ELF-1 (cell line): ENCODE data around the gene ACSS2.

ENCODE experiments used
- DNase-seq: peaks from one replicate; pipeline ENCODE4 v3.0.0-alpha.2; 2016; ENCODE audit warnings: low read depth, low spot score

Gene ACSS2, protein sequence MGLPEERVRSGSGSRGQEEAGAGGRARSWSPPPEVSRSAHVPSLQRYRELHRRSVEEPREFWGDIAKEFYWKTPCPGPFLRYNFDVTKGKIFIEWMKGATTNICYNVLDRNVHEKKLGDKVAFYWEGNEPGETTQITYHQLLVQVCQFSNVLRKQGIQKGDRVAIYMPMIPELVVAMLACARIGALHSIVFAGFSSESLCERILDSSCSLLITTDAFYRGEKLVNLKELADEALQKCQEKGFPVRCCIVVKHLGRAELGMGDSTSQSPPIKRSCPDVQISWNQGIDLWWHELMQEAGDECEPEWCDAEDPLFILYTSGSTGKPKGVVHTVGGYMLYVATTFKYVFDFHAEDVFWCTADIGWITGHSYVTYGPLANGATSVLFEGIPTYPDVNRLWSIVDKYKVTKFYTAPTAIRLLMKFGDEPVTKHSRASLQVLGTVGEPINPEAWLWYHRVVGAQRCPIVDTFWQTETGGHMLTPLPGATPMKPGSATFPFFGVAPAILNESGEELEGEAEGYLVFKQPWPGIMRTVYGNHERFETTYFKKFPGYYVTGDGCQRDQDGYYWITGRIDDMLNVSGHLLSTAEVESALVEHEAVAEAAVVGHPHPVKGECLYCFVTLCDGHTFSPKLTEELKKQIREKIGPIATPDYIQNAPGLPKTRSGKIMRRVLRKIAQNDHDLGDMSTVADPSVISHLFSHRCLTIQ

DNA sequence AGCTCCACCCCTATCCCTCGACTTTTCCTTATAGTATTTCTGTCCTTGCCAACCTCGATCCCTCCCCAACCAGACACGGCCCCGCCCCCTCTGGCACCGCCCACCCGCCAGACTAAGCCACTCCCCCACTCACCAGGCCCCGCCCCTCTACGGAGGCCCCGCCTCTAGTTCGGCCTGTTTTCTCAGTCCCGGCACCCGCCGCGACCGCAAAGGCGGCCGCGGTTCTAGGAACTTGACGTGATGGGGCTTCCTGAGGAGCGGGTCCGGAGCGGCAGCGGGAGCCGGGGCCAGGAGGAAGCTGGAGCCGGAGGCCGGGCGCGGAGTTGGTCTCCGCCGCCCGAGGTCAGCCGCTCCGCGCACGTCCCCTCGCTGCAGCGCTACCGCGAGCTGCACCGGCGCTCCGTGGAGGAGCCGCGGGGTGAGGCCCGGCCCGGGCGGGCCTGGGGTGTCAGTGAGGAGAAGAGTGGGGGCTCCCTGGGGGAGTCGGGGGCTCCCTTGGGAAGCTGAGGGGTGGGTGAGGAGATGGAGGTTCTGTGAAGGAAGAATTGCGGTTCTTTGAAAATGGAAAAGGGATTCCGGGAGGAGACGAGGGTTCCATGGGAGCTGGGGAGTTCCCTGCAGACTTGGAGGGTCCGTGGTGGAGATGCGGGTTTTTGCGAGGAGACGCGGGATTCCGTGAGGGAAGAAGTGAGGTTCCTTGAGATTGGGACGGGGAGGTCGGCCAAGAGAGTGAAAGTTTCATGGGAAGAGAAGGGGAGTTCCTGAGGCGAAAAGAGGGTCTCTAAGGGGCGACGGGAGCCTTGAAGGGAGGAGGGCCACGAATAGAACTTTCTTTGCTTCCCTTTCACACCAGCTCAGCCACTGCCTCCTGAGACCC lies at the start of gene ACSS2:
ACSS2 (plus strand) TSS at position 207 of the 877 bp plus-strand sequence; CDS start at position 241, 34 bp downstream.
- DNase-seq, result peak; percentile 22

DNA sequence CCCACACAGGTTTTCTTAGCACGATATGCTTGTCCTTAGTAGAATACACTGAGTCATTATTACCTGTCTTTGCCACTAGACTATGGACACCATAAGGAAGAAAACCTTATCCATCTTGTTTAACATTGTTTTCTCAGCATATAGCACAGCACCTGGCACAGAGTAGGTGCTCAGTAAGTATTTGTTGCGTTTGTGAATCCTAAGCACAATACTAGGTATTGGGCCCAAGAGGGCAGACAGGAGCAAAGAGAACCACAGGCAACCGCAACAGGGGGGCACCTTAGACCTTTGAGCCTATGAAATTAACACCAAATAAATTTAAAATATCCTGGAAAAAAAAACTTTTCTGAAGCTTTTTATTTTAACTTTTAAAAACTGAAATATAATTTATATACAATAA lies 47.2 kb upstream of the ACSS2 start:
- no peak for DNase-seq

DNA sequence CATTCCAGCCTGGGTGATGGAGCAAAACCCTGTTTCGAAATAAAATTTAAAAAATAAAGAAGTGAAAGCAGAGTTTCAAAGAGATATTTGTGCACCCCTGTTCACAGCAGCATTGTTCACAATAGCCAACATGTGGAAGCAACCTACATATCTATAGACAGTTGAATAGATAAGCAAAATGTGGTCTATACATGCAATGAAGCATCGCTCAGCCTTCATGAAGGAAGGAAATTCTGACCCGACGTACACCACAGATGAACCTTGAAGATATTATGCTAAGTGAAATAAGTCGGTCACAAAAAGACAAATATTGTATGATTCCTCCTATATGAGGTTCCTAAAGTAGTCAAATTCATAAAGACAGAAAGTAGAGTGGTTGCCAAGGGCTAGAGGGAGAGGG lies 44.5 kb upstream of the ACSS2 start:
- DNase-seq, result no peak

DNA sequence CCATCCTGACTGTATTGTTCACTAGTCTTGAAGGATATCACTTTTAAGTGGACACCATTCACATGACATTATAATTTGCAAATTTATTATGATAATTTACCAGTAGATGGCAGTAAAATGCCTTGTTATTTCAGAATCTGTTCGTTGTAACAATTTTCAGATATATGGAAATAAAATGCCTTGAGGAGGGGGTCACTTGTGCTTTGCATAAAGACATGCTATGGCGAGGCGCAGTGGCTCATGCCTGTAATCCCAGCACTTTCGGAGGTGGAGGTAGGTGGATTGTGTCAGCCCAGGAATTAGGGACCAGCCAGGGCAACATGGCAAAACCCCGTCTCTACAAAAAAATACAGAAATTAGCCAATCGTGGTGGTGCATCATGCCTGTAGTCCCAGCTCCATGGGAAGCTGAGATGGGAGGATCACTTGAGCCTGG lies 41.9 kb upstream of the ACSS2 start:
- DNase-seq, result no peak

DNA sequence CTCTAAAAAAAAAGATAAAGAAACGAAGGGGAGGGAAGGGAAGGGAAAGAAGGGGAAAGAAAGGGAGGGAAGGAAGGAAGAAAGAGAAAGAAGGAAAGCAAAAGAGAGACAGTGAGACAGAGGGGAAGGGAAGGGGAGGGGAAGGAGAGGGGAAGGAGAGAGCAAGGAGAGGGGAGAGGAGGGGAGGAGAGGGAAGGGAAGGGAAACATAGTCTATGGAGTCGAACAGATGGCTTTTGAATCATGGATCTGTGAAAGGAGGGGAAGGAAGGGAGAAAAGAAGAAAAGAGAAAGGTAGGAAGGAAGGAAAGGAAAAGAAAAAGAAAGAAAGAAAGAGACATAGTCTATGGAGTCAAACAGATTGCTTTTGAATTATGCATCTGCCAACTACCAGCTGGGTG lies 34.3 kb upstream of the ACSS2 start:
- DNase-seq, result no peak

DNA sequence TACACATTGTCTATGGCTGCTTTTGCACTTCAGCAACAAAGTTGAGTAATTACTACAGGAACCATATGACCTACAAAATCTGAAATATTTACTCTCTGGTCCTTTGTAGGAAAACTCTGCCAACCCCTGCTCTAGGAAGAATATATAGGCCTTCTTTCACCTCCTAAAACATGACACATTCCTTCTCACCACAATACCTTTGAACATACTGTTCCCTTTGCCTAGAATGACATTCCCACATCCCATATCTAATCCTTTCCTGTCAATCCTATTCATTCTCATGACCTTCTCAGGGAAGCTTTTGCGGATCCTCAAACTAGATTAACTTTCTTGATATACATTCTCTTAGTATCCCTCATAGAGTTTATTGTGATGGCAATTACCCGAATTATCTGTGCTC lies 33.0 kb upstream of the ACSS2 start:
- no peak for DNase-seq

DNA sequence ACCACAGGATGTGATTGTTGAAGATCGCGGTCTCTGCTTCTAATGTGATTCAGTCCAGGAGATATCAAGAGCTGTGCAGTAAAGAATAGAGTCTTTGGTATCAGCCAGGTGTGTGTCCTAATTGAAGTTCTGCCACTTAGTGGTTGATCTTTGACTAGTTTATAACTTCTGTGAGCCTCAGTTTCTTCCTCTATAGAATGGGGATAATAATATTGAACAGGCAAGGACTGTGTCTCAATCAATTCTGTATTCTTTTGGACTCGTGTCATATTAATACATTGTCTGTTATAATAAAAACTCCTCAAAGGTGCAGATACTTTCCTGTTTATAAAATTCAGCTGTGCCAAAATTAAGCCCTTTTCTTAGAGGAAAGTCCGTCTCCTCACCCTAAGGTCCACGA lies 27.8 kb upstream of the ACSS2 start:
- no peak for DNase-seq

DNA sequence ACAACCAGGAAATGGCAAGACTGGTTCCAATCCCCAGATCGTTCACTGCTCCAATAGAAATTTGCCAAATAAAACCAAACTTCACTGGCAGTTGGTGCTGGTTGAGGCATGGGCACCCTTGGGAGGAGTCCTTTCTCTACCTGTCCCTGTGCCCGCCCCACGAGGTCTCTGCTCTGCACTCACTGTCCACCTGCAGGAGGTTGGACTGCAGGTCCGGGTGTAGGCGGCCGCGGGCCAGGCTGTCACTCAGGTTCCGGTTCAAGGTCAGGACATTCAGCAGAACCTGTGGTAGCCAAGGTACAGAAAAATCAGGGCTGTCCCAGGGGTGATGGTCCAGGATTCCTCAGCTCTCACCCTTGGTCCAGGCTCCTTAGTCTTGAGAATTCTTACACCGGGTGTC lies 26.6 kb upstream of the ACSS2 start:
- no peak for DNase-seq

DNA sequence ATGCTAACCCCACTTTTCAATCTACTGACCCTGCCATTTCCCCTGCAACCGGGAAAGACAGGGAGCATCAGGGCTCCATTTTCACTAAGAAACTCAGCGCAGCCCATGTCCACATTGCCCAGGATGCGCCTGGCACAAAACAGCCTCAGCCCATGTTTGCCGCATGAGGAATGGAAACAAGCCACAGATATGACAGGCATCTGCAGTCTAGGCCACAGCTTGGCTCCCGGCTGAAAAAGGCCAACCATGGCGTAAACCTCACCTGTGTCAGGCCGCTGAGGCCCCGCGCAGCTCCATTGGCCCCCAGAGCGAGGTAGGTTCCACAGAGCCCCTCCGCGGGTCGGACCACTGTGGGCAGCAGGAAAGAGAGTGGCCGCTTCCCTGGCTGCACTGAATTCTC lies 25.4 kb upstream of the ACSS2 start:
- no peak for DNase-seq

DNA sequence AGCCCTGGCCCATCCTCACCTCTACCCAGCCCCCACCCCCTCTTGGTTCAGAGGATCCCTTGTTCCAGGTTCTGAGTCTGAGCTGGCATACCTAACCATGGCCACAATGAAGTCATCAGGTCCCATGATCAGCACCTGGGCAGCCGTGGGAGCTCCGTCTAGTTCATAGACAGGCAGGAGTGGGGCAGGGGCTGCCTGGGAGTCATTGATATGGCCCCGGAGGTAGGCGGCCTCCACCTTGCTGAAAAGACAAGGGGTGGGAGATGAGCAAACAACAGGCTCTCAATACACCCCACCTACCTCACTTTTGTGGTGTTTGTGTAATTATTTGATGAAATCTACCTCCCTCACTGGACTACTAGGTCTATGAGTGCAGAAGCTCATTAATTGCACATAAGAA lies 24.1 kb upstream of the ACSS2 start:
- DNase-seq, result no peak

DNA sequence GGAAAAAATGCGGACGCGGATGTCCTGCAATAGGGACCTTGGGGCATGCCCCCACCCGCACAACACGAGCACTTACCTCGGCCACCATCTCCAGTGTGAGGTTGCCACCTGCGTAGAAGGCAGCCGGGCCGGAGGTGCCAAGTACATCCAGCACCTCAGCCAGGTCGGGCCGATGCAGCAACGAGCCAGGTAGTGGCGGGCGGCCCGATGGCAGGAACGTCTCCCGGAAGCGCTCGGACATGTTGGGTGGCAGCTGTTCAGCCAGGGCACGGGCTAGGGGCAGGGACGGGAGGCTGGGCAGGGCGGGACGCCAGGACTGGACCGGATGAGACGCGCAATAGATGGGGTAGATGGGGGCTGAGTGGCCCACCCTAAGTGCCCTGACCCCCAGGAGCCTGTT lies 17.0 kb upstream of the ACSS2 start:
- DNase-seq, result no peak

DNA sequence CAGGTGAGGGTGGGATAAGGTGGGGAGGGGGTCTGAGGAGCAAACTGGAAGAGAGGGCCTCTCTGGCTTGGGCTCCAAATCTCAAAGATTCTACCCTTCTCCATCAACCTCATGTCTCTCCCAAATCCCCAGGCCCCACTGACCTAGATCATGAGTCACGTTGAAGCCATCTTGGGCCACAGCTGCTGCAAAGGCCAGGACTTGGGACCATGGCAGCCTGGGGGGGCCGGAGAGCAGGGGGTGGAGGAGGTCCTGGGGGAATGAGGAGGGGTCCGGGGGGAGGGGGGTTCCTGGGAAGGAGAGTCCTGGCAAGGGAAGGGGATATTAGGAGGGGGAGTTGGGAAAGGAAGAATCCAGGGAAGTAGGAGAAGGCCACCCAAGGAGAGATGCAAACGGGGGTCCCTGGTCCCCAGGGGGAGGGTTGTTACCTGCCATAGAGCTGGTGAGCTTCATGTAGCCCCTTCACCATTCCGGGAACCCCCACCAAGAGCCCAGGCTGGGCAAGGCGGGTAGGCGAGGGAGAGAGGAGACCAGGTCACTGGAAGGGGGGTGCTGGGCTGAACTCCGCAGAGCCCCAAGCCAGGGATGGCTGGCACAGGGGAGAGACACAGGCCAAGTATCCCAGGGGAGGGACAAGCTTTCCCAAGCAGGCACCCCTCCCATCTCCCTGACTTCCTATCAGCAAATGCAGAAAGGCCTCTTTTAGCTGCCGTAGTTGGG lies 16.4 kb upstream of the ACSS2 start:
- DNase-seq, result no peak

DNA sequence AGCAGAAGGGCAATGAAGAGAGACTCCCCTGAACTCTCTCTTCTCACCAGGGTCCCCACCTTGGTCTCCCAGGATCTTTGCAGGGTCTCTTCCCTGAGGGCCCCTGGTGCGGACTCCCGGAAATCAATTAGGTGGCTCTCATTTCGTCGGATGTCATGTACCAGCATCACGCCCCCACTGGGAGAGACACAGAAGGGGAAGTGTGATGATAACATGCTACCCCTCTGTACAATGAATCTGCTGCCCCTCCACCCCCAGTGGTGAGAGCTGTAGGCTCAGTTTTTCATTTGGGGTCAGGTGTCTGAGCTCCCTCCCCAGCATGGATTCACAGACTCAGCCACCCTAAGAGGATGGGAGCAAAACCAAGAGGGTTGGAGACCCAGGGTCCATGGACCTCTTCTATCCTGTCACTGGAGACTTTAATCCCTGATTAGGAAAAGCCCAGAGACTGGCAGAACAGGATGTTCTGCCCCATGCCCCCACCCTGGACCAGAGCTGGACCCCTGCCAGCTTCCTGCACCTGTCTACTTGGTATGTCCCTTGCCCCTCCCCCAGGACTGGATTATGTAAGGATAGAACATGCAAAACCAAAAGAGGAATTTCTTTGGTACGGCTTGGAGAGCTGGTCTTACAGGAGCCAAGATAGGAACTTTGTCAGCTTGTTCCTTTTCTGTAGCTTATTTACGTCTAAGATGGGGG lies 14.9 kb upstream of the ACSS2 start:
- DNase-seq, result no peak

DNA sequence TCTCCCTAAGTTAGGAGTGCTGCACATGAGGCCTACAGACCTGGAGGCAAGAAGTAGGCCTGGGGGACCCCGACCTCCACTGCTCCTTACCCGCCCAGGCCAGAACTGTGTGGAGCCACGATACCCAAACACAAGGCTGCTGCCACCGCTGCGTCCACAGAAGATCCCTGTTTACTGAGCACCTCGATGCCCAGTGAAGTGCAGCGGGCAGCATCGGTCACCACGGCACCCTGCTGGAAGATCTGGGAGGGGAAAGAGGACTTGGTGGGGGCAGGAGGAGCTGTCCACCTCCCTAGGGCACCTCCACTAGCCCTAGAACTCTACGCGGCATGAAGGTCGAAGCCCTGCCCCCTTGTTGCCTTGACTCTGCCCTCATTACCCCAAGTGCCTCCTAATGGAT lies 13.7 kb upstream of the ACSS2 start:
- no peak for DNase-seq

DNA sequence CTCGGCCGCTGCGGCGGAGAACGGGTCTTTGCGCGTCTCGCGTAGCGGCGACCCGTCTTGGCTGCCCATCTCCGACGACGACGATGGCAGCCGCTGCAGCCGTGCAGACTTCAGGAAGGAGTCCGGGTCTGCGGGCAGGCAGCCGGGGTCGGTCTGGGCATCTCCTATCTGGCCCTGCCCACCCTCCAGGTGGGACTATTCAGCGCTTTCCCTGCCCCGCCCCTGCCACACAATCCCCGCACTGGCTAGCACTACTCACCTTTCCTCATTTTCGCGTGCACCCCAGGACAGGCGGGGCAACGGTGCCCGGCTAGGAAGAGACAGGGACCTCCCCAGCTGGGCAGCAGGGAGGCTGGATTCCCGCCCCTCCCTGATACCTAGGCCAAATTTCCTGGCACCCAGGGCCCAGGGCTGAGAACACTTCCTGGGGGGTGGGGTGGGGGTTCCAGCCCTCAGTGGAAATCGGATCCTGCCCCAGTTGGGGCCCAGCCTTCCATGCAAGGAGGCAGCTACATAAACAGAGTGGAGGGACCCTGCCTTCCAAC lies 12.9 kb upstream of the ACSS2 start:
- DNase-seq, result no peak

DNA sequence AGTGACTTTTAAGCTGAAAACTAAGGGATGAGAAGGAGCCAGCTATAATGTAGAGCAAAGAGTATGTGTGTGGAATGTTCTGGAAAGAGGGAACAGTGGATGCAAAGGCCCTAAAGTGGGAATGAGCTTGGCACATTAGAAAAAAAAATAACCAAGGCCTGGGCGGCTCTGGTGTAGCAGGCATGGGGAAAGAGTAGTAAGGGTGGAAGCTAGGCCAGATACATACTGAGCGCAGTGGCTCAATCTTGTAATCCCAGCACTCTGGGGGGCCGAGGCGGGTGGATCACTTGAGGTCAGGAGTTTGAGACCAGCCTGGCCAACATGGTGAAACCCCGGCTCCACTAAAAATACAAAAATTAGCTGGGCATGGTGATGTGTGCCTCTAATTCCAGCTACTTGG lies 12.2 kb upstream of the ACSS2 start:
- DNase-seq, result no peak

DNA sequence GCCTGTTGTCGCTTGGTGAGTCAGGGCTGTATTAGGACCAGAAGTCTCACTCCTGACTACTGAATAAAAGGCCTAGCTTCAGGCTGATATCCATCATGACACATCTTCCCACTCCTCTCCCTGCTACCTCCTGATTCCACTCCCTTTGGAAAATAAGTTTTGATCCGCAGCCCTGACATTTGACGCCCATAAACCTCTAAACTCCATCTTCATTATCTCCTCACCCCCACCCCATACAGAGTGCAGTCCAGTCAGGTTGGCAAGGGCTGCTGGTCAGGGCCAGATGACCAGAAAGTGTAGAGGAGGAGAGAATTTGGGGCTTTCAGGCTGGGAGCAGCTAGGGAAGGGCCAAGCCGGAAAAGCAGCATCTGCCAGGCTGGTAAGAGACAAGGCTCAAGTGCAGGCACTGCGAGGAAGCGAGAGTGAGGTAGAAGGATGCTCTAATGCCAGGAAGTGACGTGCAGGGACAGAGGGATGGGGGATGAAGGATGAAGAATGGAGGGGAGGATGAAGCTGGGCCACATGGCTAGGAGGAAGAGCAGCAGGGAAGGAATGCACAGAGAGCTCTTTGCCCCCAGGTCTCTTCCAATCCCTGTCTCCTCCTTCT lies 5.0 kb upstream of the ACSS2 start:
- no peak for DNase-seq

DNA sequence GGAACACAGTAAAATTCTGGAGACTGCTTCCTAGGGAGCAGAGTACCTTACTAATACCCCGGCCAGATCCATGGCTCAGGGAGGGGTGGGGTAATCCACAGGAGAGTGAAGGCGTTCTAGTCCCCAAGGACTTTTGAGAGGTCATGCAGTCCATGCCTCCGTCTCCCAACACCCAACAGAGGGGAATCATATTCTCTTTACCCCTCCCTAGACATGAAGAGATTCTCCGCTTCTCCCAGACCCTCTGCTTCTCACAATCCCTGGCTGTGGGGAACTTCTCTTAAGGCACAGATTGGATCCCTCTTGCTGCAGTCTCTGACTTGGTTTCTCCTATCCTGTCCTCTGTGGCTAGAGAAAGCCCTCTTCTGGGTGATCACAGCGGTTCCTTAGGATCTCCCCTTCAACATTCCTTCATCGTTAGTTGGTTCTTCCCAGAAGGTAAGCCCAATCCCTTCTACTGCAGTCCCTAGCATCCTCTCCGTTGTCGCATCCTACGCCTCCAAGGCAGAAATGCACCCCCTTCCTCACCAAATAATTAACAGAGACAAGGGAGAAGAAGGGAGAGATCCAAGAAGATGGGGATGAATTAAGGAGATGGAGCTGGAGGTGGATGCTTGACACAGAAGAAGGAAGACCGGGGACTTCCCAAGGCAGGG lies 4.3 kb upstream of the ACSS2 start:
- no peak for DNase-seq

DNA sequence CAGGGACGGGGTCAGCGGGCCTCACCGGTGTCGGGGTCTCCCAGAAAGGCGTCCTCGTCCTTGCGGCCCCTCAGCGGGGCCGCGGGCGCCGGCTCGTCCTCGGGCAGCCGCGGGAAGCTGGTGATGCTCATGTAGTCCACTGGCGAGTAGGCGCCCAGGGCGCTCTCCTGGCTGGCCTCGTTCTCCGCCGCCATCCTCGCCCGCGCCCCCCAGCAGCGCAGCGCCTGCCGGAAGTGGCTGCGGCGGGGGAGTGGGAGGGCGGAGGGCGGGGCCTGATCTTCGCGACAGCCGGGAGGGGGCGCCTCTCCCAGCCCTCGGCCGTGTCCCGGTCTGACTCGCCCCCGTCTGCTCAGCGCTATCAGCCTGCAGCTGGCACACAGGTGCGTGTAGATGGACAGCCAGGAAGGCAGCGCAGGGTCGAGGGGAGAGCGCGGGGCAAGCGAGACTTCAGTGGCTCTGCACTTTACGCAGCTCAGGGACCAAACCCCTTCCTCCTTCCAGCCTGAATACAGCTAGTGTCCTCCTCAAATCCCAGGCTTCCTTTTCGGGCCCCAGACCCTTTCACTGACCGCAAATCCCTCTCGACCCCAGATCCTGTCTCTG lies 3.7 kb upstream of the ACSS2 start, which contains the start of gene GGT7:
GGT7 (minus strand) TSS at position 235 of the 603 bp plus-strand sequence; CDS start at position 194, 41 bp downstream.
- peak; percentile 79 for DNase-seq
